Natural killer cell (primary cell): ENCODE data around the gene ARFGEF2. TPM values are rescaled to one million over a fixed set of nuclear protein-coding genes. Genes with fewer than 3 reads are reported as not detected.

Experiments
- ATAC-seq, 3 donors: fragments of 150-1000 bp in 2 of 3; fragments of 200-7000 bp in 1 of 3; cut with Tn5 transposase; 1 replicate in 1 of 3; 2 replicates in 2 of 3; pipeline ENCODE4 v1.10.0; 2021; ENCODE audit warnings: mild to moderate bottlenecking in 2 of 3, moderate library complexity in 2 of 3
- DNase-seq, 2 donors: peaks; one replicate each; pipeline versions ENCODE4 v3.0.0 to v3.0.0-alpha.2; 2013 to 2021; ENCODE audit warnings: mixed read lengths in 1 of 2
- H3K27ac ChIP-seq: one replicate; pipeline ENCODE4 v1.5.1; 2013; ENCODE audit warnings: mild to moderate bottlenecking, low read length
- H3K27me3 ChIP-seq: one replicate; pipeline ENCODE4 v1.6.1; 2013; ENCODE audit warnings: low read length; ENCODE audit not compliant: control insufficient read depth, insufficient read depth
- H3K36me3 ChIP-seq: one replicate; pipeline ENCODE4 v1.6.1; 2013; ENCODE audit warnings: low read length; ENCODE audit not compliant: control insufficient read depth, insufficient read depth
- H3K4me1 ChIP-seq: one replicate; pipeline ENCODE4 v1.6.1; 2013; ENCODE audit warnings: low read length; ENCODE audit not compliant: control insufficient read depth, insufficient read depth
- H3K4me3 ChIP-seq: one replicate; pipeline ENCODE4 v1.5.1; 2013; ENCODE audit warnings: low read length
- H3K9me3 ChIP-seq: one replicate; pipeline ENCODE4 v1.6.1; 2013; ENCODE audit warnings: low read length; ENCODE audit not compliant: control insufficient read depth, insufficient read depth
- H3K27ac Mint-ChIP-seq, 2 donors: one replicate each; pipeline ENCODE4 v1.8.0; 2022; ENCODE audit warnings: mild to moderate bottlenecking in 2 of 2, mixed read lengths in 2 of 2, moderate library complexity in 1 of 2
- H3K27me3 Mint-ChIP-seq, 2 donors: one replicate each; pipeline ENCODE4 v1.8.0; 2022; ENCODE audit warnings: low read depth in 2 of 2, mixed read lengths in 2 of 2
- H3K36me3 Mint-ChIP-seq: one replicate; pipeline ENCODE4 v1.8.0; 2022; ENCODE audit warnings: mixed read lengths
- H3K4me1 Mint-ChIP-seq, 2 donors: one replicate each; pipeline ENCODE4 v1.8.0; 2022; ENCODE audit warnings: mixed read lengths in 2 of 2
- H3K4me3 Mint-ChIP-seq: one replicate; pipeline ENCODE4 v1.8.0; 2022; ENCODE audit warnings: mild to moderate bottlenecking, moderate library complexity, mixed read lengths
- H3K9me3 Mint-ChIP-seq, 2 donors: one replicate each; pipeline ENCODE4 v1.8.0; 2022; ENCODE audit warnings: mixed read lengths in 2 of 2
- CTCF ChIP-seq: fragments of 200-600 bp; IDR thresholded peaks from one replicate; pipeline ENCODE4 v1.8.0; 2022; ENCODE audit warnings: antibody characterized with exemption
- WGBS: methylation state at CpG from one replicate; pipeline ENCODE4 v1.1.7; 2013; ENCODE audit warnings: missing lambda C conversion rate; ENCODE audit not compliant: insufficient coverage; 5-methylcytosine and 5-hydroxymethylcytosine counted together
- intact Hi-C: fragments of 100-400 bp; cut with micrococcal nuclease; formaldehyde crosslinking; loops from one replicate; pipeline ENCODE4 v1.14.2; 2022
- total RNA-seq, 4 donors: library from RNA; stranded (reverse); fragments of 120-200 nt in 1 of 4; gene quantifications; one replicate each; pipeline versions ENCODE4 v1.2.3 to v1.2.4, GENCODE V29; 2013 to 2022

ARFGEF2 gene
- total RNA-seq, 3 donors from 2014 or later (not counting 1 experiment from before 2014, with no cell fraction given), result 22.7 to 26.9 (median 26.9) TPM

- ATAC-seq (no peak), DNase-seq (no peak)
- Histone ChIP-seq H3K9me3 (no peaks in the 10 kb centered on the region), H3K27ac (no peak overlapping the region), H3K27me3 (no peaks in the 10 kb centered on the region), H3K4me1 (peaks cover 13% of the 10 kb centered on the region), H3K36me3 (no peaks in the 10 kb centered on the region), H3K4me3 (no peak overlapping the region)
- Mint-ChIP-seq H3K36me3 (no peaks in the 10 kb centered on the region), H3K4me3 (no peak overlapping the region), H3K4me1 (peaks cover 21 to 26% of the 10 kb centered on the region in 2 donors), H3K27ac (no peak overlapping the region), H3K27me3 (peaks cover 0 to 4% of the 10 kb centered on the region in 2 donors), H3K9me3 (peaks cover 0 to 2% of the 10 kb centered on the region in 2 donors)
- no peak for TF ChIP-seq CTCF
- intact Hi-C loops, result no loop called here
- WGBS, result 77% methylated on average over 4 of the region's 4 CpGs
Observed at GRCh38 chr20:48897305-48898010, 24.1 kb upstream of the ARFGEF2 start.

DNA sequence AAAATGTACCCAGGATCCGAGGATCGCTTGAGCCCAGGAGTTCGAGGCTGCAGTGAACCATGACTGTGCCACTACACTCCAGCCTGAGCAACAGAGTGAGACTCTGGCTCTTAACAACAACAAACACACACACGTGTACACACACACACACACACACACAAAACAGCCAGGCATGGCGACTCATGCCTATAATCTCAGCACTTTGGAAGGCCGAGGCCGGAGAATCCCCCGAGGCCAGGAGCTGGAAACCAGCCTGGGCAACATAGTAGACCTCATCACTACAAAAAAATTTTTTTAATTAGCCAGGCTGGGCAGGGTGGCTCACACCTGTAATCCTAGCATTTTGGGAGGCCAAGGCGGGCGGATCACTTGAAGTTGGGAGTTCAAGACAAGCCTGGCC, 23.3 kb upstream of the ARFGEF2 start:
- no peak for ATAC-seq
- Mint-ChIP-seq H3K27ac (no peak overlapping the region), H3K4me1 (peaks cover 17 to 20% of the 10 kb centered on the region in 2 donors)

DNA sequence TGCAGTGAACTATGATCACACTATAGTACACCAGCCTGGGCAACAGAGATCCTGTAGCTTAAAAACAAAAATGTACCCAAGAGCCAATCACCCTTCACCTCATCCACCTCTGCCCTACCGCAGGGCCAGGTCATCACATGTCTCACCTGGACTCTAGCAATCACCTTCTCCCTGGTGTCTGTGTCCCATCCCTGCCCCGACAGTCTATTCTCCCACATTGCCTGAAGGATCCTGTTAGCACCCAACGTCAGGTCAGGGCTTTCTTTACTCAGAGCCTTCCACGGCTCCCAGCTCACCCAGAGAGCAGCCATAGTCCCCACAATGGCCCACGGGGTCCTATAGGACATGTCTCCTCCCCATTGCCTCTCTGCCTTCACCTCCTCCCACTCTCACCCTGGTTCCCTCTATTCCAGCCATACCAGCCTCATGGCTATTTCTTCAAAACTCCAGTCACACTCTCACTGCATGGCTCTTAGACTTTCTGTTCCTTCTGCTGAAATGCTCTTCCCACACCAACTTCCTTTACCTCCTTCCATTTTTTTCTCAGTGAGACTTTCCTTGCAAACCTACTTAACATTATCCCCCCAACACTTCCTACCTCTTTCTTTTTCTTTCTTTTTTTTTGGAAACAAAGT, 22.5 kb upstream of the ARFGEF2 start:
- ATAC-seq (no peak), DNase-seq (no peak)
- H3K27ac ChIP-seq, result no peak overlapping the region
- peaks cover 0 to 4% of the 10 kb centered on the region in 2 donors for H3K27me3 Mint-ChIP-seq
- H3K9me3 Mint-ChIP-seq, result no peaks in the 10 kb centered on the region
- no peaks in the 10 kb centered on the region for H3K27me3 ChIP-seq
- no peak for TF ChIP-seq CTCF
- intact Hi-C loops, result no loop called here
- H3K4me1 ChIP-seq, result peaks cover 13% of the 10 kb centered on the region
- no peak overlapping the region for H3K27ac Mint-ChIP-seq
- H3K9me3 ChIP-seq, result no peaks in the 10 kb centered on the region
- no peak overlapping the region for H3K4me3 Mint-ChIP-seq
- 94% methylated on average over 5 of the region's 5 CpGs for WGBS
- peaks cover 16 to 20% of the 10 kb centered on the region in 2 donors for H3K4me1 Mint-ChIP-seq
- H3K36me3 Mint-ChIP-seq, result no peaks in the 10 kb centered on the region
- no peak overlapping the region for H3K4me3 ChIP-seq
- H3K36me3 ChIP-seq, result no peaks in the 10 kb centered on the region

More for the DNA sequence above, 23.3 kb upstream of the ARFGEF2 start:
- Mint-ChIP-seq H3K9me3 (peaks cover 0 to 2% of the 10 kb centered on the region in 2 donors), H3K27me3 (peaks cover 0 to 4% of the 10 kb centered on the region in 2 donors), H3K36me3 (no peaks in the 10 kb centered on the region), H3K4me3 (no peak overlapping the region)
- H3K36me3 ChIP-seq, result no peaks in the 10 kb centered on the region
- H3K4me3 ChIP-seq, result no peak overlapping the region
- no peak for DNase-seq
- H3K4me1 ChIP-seq, result peaks cover 13% of the 10 kb centered on the region
- no peak for TF ChIP-seq CTCF
- 82% methylated on average over 10 of the region's 10 CpGs for WGBS
- intact Hi-C loops, result no loop called here
- H3K27me3 ChIP-seq, result no peaks in the 10 kb centered on the region
- no peaks in the 10 kb centered on the region for H3K9me3 ChIP-seq
- H3K27ac ChIP-seq, result no peak overlapping the region
